ENCODE results near the gene ASTN2.

Gene ASTN2

DNA sequence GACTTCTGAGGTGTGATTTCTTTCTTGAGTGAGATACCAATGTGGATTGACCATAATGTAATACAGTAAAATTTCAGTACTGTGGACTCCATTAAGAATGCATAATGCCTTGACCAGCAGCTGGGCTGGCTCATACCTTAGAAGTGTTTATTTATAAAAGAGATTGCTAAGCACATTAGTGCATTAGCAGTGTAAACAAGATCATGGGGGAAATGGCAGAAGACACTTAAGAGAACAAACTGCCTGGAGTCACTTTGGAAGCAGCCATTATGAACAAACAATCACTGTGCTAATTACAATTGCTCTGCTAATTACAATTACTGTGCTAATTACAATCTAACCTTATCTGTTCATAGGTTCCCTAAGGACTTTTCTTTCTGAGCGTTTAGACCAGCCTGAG is 623.5 kb downstream of the ASTN2 start:
- TF ChIP-seq, protein P1, sequence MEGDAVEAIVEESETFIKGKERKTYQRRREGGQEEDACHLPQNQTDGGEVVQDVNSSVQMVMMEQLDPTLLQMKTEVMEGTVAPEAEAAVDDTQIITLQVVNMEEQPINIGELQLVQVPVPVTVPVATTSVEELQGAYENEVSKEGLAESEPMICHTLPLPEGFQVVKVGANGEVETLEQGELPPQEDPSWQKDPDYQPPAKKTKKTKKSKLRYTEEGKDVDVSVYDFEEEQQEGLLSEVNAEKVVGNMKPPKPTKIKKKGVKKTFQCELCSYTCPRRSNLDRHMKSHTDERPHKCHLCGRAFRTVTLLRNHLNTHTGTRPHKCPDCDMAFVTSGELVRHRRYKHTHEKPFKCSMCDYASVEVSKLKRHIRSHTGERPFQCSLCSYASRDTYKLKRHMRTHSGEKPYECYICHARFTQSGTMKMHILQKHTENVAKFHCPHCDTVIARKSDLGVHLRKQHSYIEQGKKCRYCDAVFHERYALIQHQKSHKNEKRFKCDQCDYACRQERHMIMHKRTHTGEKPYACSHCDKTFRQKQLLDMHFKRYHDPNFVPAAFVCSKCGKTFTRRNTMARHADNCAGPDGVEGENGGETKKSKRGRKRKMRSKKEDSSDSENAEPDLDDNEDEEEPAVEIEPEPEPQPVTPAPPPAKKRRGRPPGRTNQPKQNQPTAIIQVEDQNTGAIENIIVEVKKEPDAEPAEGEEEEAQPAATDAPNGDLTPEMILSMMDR (conservative IDR thresholded peaks at IDR 0.05; ENCODE audit: low read depth, low read length) = no peak
- no peak overlapping the region for H3K4me3 ChIP-seq (ENCODE audit: low read length)
- no peak for DNase-seq (ENCODE audit: low read depth)

DNA sequence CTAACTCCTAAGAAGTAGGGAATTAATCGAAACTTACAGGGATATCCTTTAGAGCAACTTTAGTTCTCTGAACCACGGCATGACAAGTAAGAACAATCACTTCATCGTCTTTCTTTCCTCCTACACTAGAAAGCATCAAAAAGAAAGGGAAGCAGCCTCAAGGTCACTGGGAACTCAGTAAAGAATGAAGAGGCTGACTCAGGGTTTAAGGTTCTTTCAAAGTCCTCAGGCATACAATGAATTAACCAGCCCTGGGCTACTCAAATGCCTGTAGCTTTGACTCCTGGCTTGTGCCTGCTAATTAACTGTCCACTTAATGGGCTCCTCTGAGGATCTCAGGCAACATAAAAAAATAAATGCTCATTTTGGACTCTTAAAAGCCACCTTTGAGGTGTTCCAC is 625.8 kb downstream of the ASTN2 start:
- H3K4me3 ChIP-seq (ENCODE audit: low read length) = no peak overlapping the region
- DNase-seq (ENCODE audit: low read depth) = no peak
- TF ChIP-seq, protein P1 (conservative IDR thresholded peaks at IDR 0.05; ENCODE audit: low read depth, low read length) = no peak

DNA sequence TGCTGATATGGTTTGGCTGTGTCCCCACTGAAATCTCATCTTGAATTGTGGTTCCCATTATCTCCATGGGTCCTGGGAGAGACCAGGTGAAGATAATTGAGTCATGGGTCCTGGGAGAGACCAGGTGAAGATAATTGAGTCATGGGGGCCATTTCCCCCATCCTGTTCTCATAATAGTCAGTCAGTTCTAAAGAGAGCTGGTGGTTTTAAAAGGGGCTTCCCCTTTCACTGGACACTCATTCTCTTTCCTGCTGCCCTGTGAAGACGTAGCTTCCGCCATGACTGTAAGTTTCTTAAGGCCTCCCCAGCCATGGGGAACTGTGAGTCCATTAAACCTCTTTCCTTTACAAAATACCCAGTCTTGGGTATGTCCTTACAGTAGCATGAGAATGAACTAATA is 628.1 kb downstream of the ASTN2 start:
- no peak for DNase-seq (ENCODE audit: low read depth)
- TF ChIP-seq, protein P1 (conservative IDR thresholded peaks at IDR 0.05; ENCODE audit: low read depth, low read length) = no peak
- H3K4me3 ChIP-seq (ENCODE audit: low read length) = no peak overlapping the region

DNA sequence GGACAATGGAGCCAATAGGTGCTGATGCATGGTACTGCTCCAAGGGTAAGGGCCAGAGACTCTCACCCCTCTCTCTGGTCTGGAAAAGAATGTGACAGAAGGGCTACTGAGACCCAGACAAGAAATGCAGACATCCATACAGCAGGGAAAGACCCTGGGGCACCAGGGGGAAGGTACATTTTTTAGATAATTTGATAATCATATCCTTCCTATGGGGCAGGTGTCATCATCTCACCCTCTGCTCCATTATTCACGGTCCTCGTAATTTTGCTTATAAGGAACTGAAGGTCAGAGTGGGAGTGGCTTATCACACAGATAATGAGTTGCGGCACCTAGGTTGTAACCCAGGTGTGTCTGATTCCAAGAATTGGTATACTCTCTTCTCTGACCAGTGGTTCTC is 637.7 kb downstream of the ASTN2 start:
- H3K4me3 ChIP-seq (ENCODE audit: low read length) = no peak overlapping the region
- DNase-seq (ENCODE audit: low read depth) = no peak
- TF ChIP-seq, protein P1 (conservative IDR thresholded peaks at IDR 0.05; ENCODE audit: low read depth, low read length) = no peak

DNA sequence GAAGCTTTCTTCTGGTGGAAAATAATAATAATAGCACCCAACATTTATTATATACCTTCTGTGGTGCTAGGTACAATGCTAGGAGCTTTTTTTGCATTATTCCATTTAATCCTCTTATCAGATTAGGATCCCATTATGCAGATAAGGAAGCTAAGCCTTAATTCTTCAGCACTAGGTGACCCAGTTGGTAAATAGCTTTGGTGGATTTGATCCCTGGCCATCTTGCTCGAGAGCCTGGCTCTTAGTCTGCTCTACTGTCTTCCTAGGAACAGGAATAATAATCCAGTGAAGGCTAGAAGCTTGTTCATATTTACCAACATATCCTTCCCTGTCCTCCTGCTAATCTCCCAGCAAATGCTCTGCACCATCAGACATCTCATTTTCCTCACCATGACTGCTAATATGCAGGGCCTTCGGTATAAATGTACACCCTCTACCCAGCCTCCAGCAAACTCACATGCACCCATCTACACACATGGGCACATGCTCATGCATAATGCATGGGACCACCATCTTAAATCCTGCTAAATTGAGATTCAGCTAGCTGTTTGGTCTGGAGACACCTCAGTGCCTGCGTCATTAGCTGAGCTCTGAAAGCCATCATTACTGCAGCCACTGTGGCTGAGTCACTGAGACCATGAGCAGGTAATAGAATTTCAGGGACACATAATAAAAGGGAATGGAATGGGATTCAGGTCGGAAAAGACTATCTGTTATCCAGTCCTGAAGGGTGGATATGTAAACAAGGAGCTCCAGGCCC is 640.3 kb downstream of the ASTN2 start:
- TF ChIP-seq, protein P1 (conservative IDR thresholded peaks at IDR 0.05; ENCODE audit: low read depth, low read length) = no peak
- no peak for DNase-seq (ENCODE audit: low read depth)
- no peak overlapping the region for H3K4me3 ChIP-seq (ENCODE audit: low read length)

DNA sequence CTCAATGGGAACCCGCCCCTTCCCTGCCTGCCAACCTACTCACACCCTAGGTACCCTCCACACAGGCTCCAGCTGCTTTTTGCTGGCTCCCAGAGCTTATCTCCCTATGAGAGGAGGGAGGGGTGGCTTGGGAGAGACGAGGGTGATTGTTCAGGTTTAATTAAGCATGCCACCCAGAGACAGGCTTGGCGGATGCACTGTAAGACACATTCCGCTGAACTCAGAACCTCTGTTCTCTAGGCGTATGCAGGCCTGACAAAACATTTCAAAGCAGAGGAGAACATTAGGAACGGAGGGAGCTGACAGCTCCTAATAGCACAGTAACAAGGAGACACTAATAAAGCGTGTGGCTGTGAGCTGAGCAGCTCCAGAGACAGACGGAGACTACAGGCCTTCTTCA is 647.6 kb downstream of the ASTN2 start:
- H3K4me3 ChIP-seq (ENCODE audit: low read length) = no peak overlapping the region
- no peak for DNase-seq (ENCODE audit: low read depth)
- TF ChIP-seq, protein P1 (conservative IDR thresholded peaks at IDR 0.05; ENCODE audit: low read depth, low read length) = no peak

DNA sequence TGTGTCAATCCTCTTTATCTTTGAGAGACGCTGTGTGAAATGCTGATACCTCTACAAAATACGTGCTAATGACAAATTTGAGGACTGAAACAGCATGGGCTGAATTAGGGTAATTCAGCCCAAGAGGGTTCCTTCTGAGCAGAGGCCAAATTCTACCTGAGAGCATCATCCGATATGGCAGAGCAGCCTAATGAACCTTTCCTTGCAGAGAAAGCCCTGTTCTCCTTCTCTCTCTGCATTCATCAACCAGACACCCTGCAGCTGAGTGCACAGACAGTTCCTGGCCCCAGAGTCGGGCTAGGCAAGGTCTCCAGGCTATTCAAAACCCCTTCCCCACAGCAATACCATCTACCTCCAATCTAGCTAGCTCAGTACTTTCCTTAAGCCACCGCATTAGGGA is 649.8 kb downstream of the ASTN2 start:
- no peak overlapping the region for H3K4me3 ChIP-seq (ENCODE audit: low read length)
- no peak for DNase-seq (ENCODE audit: low read depth)
- TF ChIP-seq, protein P1 (conservative IDR thresholded peaks at IDR 0.05; ENCODE audit: low read depth, low read length) = no peak

All from retinal pigment epithelial cell (primary cell).